ENCODE data around the gene GP5. TPM values are rescaled to one million over a fixed set of nuclear protein-coding genes. Genes with fewer than 3 reads are reported as not detected.

Gene GP5, protein sequence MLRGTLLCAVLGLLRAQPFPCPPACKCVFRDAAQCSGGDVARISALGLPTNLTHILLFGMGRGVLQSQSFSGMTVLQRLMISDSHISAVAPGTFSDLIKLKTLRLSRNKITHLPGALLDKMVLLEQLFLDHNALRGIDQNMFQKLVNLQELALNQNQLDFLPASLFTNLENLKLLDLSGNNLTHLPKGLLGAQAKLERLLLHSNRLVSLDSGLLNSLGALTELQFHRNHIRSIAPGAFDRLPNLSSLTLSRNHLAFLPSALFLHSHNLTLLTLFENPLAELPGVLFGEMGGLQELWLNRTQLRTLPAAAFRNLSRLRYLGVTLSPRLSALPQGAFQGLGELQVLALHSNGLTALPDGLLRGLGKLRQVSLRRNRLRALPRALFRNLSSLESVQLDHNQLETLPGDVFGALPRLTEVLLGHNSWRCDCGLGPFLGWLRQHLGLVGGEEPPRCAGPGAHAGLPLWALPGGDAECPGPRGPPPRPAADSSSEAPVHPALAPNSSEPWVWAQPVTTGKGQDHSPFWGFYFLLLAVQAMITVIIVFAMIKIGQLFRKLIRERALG
- 10 to 100 TPM in 2 of 5 experiments, 1 to 10 TPM in 3; 1.4 to 11.3 (median 9.6) TPM for total RNA-seq
- polyA plus RNA-seq, result 1 to 10 TPM; 3.8 to 6.1 TPM
- total RNA-seq, result 15.5 reads per million, percentile 45 among the genes with 10 or more reads in this experiment

DNA sequence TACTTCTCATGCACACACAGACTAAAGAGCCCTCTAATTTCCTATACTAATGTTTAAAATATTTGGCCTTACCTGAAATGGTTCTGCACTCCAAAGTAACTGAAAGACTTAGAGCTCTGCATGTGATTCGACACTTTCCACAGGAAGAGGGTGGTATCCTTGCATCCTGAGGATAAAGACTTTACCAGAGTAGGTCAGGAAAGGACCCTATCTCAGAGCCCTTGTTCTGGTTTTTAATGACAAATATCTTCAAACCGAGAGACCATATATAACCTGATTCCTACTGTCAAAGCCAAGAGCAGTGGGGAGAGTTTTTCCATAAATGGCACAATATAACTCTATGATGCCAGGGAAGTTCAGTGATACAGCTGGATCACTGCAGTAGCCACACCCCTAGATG, at the start of gene GP5:
TSS of gene GP5 (minus strand) at position 101 of the 400 bp plus-strand sequence. CDS start 984 bp downstream, outside the sequence.
- POLR2A ChIA-PET, result interaction anchor here (0.6 to 1.8 kb wide), 3 partner anchors 8 to 65 kb away, joined by 3 to 8 read pairs (median 5); no protein-coding TSS in a partner anchor
- no peak for DNase-seq
- peaks cover 0 to 5% (median 0%) of the 10 kb centered on the region in 5 donors for H3K36me3 Mint-ChIP-seq
- H3K27ac Mint-ChIP-seq, result peak within 1 kb of the TSS; percentile 87 to 98 (median 90)
- CTCF ChIA-PET, result interaction anchor here (15.5 kb wide), 1 partner anchor 59 kb away, joined by 256 read pairs; no protein-coding TSS in a partner anchor
- Histone ChIP-seq H3K27me3 (ENCODE audit: control insufficient read depth in 2 of 2, insufficient read depth in 2 of 2, low read length in 2 of 2) (no peaks in the 10 kb centered on the region), H3K27ac (ENCODE audit: low read depth, low read length) (peak within 1 kb of the TSS; percentile 81), H3K4me1 (ENCODE audit: control insufficient read depth in 2 of 2, insufficient read depth in 2 of 2, low read length in 2 of 2) (peaks cover 4 to 26% of the 10 kb centered on the region in 2 donors), H3K4me3 (ENCODE audit: low read length) (peak within 1 kb of the TSS; percentile 73), H3K36me3 (ENCODE audit: control insufficient read depth in 2 of 3, insufficient read depth in 3 of 3, low read length in 3 of 3) (no peaks in the 10 kb centered on the region), H3K9me3 (ENCODE audit: control insufficient read depth in 2 of 3, low read length in 3 of 3) (no peaks in the 10 kb centered on the region)
- H3K4me1 Mint-ChIP-seq, result peaks cover 34 to 57% (median 43%) of the 10 kb centered on the region in 7 donors
- peaks cover 0 to 21% (median 0%) of the 10 kb centered on the region in 5 donors for H3K27me3 Mint-ChIP-seq
- peak within 1 kb of the TSS; percentile 86 to 98 (median 91) for H3K4me3 Mint-ChIP-seq
- no peak for ATAC-seq
- peaks cover 0 to 4% (median 0%) of the 10 kb centered on the region in 11 donors for H3K9me3 Mint-ChIP-seq
- intact Hi-C loops (cut with micrococcal nuclease), result loop anchor here (5.0 to 10.0 kb wide), 2 partner anchors 183 to 1136 kb away; no protein-coding TSS in a partner anchor

DNA sequence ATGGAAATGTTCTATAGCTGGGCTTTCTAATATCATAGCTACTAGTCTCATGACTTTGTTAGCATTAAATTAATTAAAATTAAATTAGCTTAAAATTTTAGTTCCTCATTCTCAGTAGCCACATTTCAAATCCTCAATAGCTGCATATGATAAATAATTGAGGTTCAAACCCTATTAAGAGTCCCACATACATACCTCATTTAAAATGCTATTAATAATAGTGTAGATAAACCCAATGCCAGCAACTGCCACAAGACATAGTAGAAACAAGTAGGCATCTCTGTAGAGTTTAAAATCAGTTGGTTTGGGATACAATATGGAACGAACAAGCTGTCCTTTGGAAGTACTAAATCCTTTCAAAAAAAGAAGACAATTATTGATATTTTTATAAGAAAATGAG, 48.6 kb upstream of the GP5 start:
- Mint-ChIP-seq H3K4me1 (peaks cover 0 to 9% (median 0%) of the 10 kb centered on the region in 7 donors), H3K36me3 (peaks cover 9 to 66% (median 35%) of the 10 kb centered on the region in 5 donors), H3K4me3 (no peak overlapping the region), H3K27me3 (no peaks in the 10 kb centered on the region), H3K27ac (no peak overlapping the region), H3K9me3 (no peaks in the 10 kb centered on the region)
- ChIA-PET CTCF (interaction anchor here (0.9 kb wide), 2 partner anchors 24 to 25 kb away, joined by 3 to 5 read pairs; no protein-coding TSS in a partner anchor), POLR2A (no interaction called here)
- Histone ChIP-seq H3K9me3 (ENCODE audit: control insufficient read depth in 2 of 3, low read length in 3 of 3) (no peaks in the 10 kb centered on the region), H3K4me1 (ENCODE audit: control insufficient read depth in 2 of 2, insufficient read depth in 2 of 2, low read length in 2 of 2) (no peaks in the 10 kb centered on the region), H3K4me3 (ENCODE audit: low read length) (no peak overlapping the region), H3K27ac (ENCODE audit: low read depth, low read length) (no peak overlapping the region), H3K36me3 (ENCODE audit: control insufficient read depth in 2 of 3, insufficient read depth in 3 of 3, low read length in 3 of 3) (peaks cover 0 to 38% (median 4%) of the 10 kb centered on the region in 3 experiments), H3K27me3 (ENCODE audit: control insufficient read depth in 2 of 2, insufficient read depth in 2 of 2, low read length in 2 of 2) (no peaks in the 10 kb centered on the region)
- ATAC-seq (no peak), DNase-seq (no peak)
- intact Hi-C loops (cut with micrococcal nuclease), result no loop called here

DNA sequence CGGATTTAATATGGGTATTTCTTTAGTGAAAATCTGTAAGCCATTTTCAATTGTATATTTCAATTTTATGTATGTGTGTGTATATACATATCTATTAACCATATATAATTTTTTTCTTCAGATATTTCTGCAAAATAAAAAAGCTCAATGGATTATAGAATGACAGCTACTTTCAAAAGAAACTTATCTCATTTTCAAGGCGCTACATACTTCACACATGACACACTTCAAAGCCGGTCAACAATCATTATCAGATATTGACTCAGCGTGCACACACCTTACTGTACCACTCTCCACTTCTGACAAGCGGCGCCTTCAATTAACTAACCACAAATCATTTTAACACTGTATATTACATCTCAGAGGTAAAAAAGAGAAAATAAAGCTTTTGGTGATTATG, 48.1 kb upstream of the GP5 start:
- H3K36me3 ChIP-seq (ENCODE audit: control insufficient read depth in 2 of 3, insufficient read depth in 3 of 3, low read length in 3 of 3), result peaks cover 0 to 36% (median 4%) of the 10 kb centered on the region in 3 experiments
- H3K27ac Mint-ChIP-seq, result no peak overlapping the region
- POLR2A ChIA-PET, result no interaction called here

DNA sequence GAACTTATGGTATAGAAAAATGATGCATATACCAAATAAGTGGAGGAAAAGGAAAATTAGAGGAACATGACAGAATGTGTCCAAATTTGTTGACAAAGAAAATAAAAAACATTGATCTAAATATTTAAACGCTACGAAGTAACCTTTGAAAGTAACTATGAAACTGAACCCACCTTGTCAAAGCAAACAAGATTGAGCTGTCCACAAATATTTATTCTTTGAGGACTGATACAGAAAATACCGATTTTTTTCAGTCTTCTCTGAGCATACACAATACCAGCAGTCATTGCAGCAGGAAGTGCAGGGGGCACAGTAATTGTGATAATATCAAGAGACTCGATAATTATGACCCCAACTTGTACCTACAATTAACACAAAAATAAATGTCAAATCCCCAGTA, 47.7 kb upstream of the GP5 start:
- H3K4me3 ChIP-seq (ENCODE audit: low read length), result no peak overlapping the region
- no peak overlapping the region for H3K27ac ChIP-seq (ENCODE audit: low read depth, low read length)
- H3K9me3 ChIP-seq (ENCODE audit: control insufficient read depth in 2 of 3, low read length in 3 of 3), result no peaks in the 10 kb centered on the region
- H3K36me3 ChIP-seq (ENCODE audit: control insufficient read depth in 2 of 3, insufficient read depth in 3 of 3, low read length in 3 of 3), result peaks cover 0 to 37% (median 4%) of the 10 kb centered on the region in 3 experiments
- Mint-ChIP-seq H3K36me3 (peaks cover 8 to 67% (median 30%) of the 10 kb centered on the region in 5 donors), H3K27ac (no peak overlapping the region), H3K9me3 (no peaks in the 10 kb centered on the region), H3K4me1 (peaks cover 0 to 8% (median 0%) of the 10 kb centered on the region in 7 donors), H3K4me3 (no peak overlapping the region), H3K27me3 (no peaks in the 10 kb centered on the region)
- intact Hi-C loops (cut with micrococcal nuclease), result no loop called here
- ATAC-seq (no peak), DNase-seq (no peak)
- ChIA-PET CTCF (interaction anchor here (0.9 kb wide), 1 partner anchor 26 kb away, joined by 3 read pairs; no protein-coding TSS in a partner anchor), POLR2A (no interaction called here)
- no peaks in the 10 kb centered on the region for H3K27me3 ChIP-seq (ENCODE audit: control insufficient read depth in 2 of 2, insufficient read depth in 2 of 2, low read length in 2 of 2)
- no peaks in the 10 kb centered on the region for H3K4me1 ChIP-seq (ENCODE audit: control insufficient read depth in 2 of 2, insufficient read depth in 2 of 2, low read length in 2 of 2)

More for the DNA sequence above, 48.1 kb upstream of the GP5 start:
- Histone ChIP-seq H3K4me1 (ENCODE audit: control insufficient read depth in 2 of 2, insufficient read depth in 2 of 2, low read length in 2 of 2) (no peaks in the 10 kb centered on the region), H3K27ac (ENCODE audit: low read depth, low read length) (no peak overlapping the region), H3K4me3 (ENCODE audit: low read length) (no peak overlapping the region), H3K9me3 (ENCODE audit: control insufficient read depth in 2 of 3, low read length in 3 of 3) (no peaks in the 10 kb centered on the region), H3K27me3 (ENCODE audit: control insufficient read depth in 2 of 2, insufficient read depth in 2 of 2, low read length in 2 of 2) (no peaks in the 10 kb centered on the region)
- intact Hi-C loops (cut with micrococcal nuclease), result no loop called here
- ATAC-seq (no peak), DNase-seq (no peak)
- CTCF ChIA-PET, result interaction anchor here (0.9 kb wide), 1 partner anchor 26 kb away, joined by 3 read pairs; no protein-coding TSS in a partner anchor
- no peaks in the 10 kb centered on the region for H3K27me3 Mint-ChIP-seq
- no peak overlapping the region for H3K4me3 Mint-ChIP-seq
- H3K36me3 Mint-ChIP-seq, result peaks cover 9 to 67% (median 32%) of the 10 kb centered on the region in 5 donors
- peaks cover 0 to 9% (median 0%) of the 10 kb centered on the region in 7 donors for H3K4me1 Mint-ChIP-seq
- no peaks in the 10 kb centered on the region for H3K9me3 Mint-ChIP-seq

DNA sequence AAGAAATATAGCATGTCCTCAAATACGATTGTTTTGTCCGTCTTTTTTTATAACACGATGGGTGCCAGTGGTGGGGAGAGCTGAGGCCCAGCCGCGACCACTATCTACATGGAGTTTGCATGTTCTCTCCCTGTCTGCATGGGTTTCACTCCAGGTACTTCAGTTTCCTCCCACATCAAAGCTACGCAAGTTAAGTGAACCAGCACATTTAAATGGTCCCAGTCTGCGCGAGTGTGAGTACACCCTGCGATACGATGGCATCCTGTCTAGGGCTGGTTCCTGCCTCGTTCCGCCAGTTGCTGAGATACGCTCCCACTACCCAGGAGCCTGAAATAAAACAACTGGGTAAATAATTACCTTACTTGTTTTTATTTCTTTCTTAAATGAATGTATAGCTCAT, 47.1 kb upstream of the GP5 start:
- Histone ChIP-seq H3K4me1 (ENCODE audit: control insufficient read depth in 2 of 2, insufficient read depth in 2 of 2, low read length in 2 of 2) (no peaks in the 10 kb centered on the region), H3K27me3 (ENCODE audit: control insufficient read depth in 2 of 2, insufficient read depth in 2 of 2, low read length in 2 of 2) (no peaks in the 10 kb centered on the region), H3K36me3 (ENCODE audit: control insufficient read depth in 2 of 3, insufficient read depth in 3 of 3, low read length in 3 of 3) (peaks cover 0 to 40% (median 4%) of the 10 kb centered on the region in 3 experiments), H3K9me3 (ENCODE audit: control insufficient read depth in 2 of 3, low read length in 3 of 3) (no peaks in the 10 kb centered on the region), H3K4me3 (ENCODE audit: low read length) (no peak overlapping the region), H3K27ac (ENCODE audit: low read depth, low read length) (no peak overlapping the region)
- H3K36me3 Mint-ChIP-seq, result peaks cover 3 to 67% (median 24%) of the 10 kb centered on the region in 5 donors
- H3K4me1 Mint-ChIP-seq, result peaks cover 0 to 7% (median 0%) of the 10 kb centered on the region in 7 donors
- H3K4me3 Mint-ChIP-seq, result no peak overlapping the region
- ChIA-PET CTCF (interaction anchor here (0.6 to 0.7 kb wide), 2 partner anchors 146 to 709 kb away, joined by 3 read pairs; no protein-coding TSS in a partner anchor), POLR2A (no interaction called here)
- DNase-seq (peak in 3 of 9 donors; percentile 5 to 21 (median 6)), ATAC-seq (no peak)
- H3K9me3 Mint-ChIP-seq, result no peaks in the 10 kb centered on the region
- no peaks in the 10 kb centered on the region for H3K27me3 Mint-ChIP-seq
- H3K27ac Mint-ChIP-seq, result peak overlapping the region in 2 of 9 donors; percentile 16 to 81
- intact Hi-C loops (cut with micrococcal nuclease), result no loop called here

DNA sequence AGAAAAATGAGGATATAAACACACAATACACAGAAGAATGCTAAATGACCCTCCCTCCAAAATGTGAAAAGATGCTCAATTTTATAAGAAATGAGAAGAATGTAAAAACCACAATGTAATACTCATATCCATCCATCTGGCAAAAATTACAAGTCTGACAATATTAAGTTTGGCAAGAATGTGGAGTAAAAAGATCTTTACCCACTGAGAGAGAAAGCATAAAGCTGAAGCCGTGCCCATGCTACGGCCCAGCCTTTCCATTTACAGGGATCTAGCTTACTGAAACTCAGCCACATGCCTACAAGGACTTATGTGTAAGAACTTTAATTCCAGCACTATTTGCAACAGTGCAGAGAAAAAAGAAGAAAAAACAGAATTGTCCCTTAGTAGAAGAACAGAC, 44.8 kb upstream of the GP5 start:
- Histone ChIP-seq H3K4me1 (ENCODE audit: control insufficient read depth in 2 of 2, insufficient read depth in 2 of 2, low read length in 2 of 2) (no peaks in the 10 kb centered on the region), H3K27ac (ENCODE audit: low read depth, low read length) (no peak overlapping the region), H3K4me3 (ENCODE audit: low read length) (no peak overlapping the region), H3K27me3 (ENCODE audit: control insufficient read depth in 2 of 2, insufficient read depth in 2 of 2, low read length in 2 of 2) (no peaks in the 10 kb centered on the region), H3K36me3 (ENCODE audit: control insufficient read depth in 2 of 3, insufficient read depth in 3 of 3, low read length in 3 of 3) (peaks cover 2 to 39% (median 7%) of the 10 kb centered on the region in 3 experiments), H3K9me3 (ENCODE audit: control insufficient read depth in 2 of 3, low read length in 3 of 3) (no peaks in the 10 kb centered on the region)
- H3K27ac Mint-ChIP-seq, result peak overlapping the region in 2 of 9 donors; percentile 4 to 53
- CTCF ChIA-PET, result no interaction called here
- no peaks in the 10 kb centered on the region for H3K27me3 Mint-ChIP-seq
- DNase-seq (no peak), ATAC-seq (no peak)
- H3K4me3 Mint-ChIP-seq, result no peak overlapping the region
- H3K4me1 Mint-ChIP-seq, result peaks cover 0 to 17% (median 0%) of the 10 kb centered on the region in 7 donors
- H3K36me3 Mint-ChIP-seq, result peaks cover 7 to 71% (median 22%) of the 10 kb centered on the region in 5 donors
- POLR2A ChIA-PET, result no interaction called here
- H3K9me3 Mint-ChIP-seq, result no peaks in the 10 kb centered on the region
- intact Hi-C loops (cut with micrococcal nuclease), result no loop called here

Measured in naive thymus-derived CD4-positive, alpha-beta T cell (primary cell).